GM21526 (cell line): ENCODE data around the gene SLC39A11.
"Not testable (repeated sequence)": the region's sequence is repeated elsewhere in the genome, so short reads cannot be mapped to it uniquely, and the experiment has no call there.

Experiments used
- ATAC-seq: cut with Tn5 transposase; IDR thresholded peaks from one replicate; pipeline ENCODE4 v1.9.1; 2021; ENCODE audit warnings: moderate library complexity; ENCODE audit not compliant: unreplicated experiment, low FRiP score

The SLC39A11 gene

DNA sequence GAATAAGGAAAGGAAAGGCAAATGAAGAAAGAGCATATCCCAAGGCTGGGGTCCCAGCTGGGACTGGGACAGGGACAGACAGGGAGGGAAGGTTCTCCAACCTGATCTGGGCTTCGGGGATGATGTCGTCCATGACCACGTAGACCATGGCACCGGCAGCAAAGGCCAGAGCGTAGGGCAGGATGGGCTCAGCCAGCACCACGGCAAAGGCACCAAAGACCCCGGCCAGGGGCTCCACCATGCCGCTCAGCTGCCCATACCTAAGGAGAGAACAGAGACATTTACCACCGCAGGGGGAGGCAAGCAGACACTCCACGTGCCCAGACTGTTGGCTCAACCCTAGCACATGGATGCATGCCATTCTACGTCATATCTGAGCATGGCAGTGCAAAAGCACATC, 443.8 kb downstream of the SLC39A11 start:
- ATAC-seq = no peak

DNA sequence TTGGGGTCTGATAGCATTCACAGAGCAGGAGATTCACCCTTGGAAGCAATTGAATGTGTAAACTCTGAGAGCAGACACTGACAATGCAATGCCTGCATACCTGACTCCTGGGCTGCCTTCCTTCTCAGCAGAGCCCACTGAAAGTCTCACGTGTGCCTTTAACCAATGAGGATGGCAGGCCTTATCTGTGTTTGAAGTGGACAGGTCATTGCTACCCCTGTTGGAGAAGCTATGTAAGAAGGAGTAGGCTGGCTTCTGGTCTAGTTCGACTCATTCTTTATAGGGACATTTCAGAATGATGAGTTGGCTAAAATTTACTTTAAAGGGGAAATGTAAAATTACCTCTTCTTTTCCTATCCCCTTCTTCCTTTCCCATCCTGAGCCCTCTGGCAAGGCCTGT, 446.3 kb downstream of the SLC39A11 start:
- ATAC-seq = no peak

DNA sequence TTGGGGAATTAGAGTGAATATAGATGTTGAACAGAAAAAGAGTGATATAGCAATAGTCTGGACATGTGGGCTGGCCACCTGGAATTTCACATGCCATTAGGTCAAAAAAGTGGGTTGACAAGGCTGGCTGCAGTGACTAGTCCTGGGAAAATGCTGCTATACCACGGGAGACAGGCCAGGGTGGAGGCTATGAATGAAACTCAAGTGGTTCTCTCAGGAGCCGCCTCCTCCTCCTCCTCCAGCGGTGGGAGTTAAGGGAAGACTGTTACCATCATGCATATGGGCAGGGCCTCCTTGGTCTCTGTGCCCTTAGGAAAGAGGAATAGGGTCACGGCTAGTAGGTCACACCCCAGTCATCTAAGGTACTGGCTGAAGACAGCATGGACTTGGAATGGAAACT, 448.0 kb downstream of the SLC39A11 start:
- no peak for ATAC-seq

DNA sequence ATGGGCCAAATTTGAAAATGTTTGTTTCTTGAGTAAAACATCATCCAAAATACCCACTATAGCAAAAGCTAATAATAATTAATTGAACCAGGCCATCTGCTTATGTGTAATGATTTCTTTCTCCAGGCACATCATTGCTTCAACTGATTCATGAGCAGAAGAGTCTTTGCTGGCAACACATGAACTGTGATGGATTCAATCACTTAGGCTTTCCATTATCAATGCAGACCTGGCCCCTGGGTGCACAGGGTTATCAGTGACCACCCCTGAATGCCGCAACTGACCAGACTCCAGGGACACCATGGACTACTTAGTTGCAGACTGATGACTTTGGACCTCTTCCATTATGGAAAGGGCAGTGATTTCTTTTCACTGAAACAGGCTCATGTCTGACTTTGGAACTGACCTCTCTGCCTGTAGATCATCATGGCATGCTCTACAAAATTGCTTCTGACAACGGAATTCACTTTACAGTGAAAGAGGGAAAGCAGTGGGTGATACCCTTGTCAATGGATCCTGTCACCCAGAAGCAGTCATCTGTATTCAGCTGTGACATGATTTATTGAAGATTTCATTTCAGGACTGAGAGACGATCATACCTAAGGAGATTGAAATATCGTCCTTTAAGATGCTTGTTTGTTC, 448.8 kb downstream of the SLC39A11 start:
- no peak for ATAC-seq

DNA sequence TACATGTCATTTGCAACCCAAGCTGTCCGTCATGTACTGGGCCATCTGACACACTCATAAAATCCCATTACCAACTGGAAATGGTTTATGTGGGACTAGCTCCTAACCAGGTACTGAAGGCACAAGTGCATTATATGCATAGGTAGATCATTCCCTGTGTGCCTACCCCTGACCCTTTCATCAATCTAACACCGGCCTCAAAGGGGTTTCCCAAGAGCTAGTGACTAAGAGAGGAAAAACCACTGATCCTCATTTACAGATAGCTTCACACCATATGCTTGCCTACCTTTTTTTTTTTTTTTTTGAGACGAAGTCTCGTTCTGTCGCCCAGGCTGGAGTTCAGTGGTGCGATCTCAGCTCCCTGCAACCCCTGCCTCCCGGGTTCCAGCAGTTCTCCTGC, 449.8 kb downstream of the SLC39A11 start:
- ATAC-seq = no peak

DNA sequence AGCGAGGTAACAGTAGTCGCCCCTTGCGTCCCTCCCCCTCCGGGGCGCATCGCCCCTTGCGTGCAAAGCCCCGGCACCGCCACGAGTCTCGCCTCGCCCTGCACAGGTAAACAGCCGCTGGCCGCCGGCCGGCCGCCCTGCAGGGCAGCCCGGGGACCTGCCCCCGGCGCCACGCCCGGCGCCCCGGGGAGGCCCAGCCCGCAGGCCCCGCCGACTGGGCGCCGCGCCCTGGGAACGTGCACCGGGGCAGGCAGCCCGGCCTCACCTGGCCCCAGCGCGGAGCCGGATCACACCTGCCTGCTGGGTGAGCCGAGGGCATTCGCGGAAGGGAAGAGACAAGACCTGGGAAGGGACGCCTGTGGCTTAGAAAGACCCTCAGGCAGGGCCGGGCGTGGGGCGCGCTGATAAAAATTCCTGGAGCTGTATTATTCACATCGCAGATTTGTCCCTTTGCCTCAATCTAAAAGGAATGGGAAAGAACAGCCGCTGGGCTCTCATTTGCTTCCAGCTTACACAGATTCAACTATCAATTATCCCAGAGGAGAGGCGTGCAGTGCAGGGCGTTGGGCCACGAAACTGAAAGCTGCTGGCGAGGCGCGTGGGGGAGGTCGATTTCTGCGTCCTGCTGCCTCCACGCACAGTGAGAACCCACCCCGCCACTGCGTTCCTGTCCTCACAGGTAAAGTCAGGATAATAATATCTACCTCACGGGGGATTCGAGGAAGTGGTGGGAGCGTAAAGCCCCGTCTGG, 451.9 kb downstream of the SLC39A11 start:
- no peak for ATAC-seq

DNA sequence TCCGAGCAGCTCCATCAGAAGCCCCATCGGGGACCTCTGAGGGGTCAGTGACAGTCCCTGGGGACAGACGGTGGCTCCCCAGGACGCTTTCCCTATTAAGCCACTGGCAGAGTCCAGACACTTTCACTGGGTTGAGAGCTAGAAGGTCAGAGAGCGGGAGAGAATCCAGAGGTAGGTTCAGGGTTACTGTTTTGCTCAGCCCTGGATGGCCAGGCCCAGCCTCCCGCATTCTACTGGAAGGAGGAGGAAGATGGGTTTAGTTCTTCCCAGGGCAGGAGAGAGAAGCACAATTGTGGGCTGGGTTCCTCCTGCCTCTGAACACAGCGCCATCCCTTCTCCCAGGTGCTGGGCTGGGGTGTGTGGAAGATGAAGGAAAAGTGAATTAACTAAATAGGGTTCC, 452.8 kb downstream of the SLC39A11 start:
- ATAC-seq = no peak

DNA sequence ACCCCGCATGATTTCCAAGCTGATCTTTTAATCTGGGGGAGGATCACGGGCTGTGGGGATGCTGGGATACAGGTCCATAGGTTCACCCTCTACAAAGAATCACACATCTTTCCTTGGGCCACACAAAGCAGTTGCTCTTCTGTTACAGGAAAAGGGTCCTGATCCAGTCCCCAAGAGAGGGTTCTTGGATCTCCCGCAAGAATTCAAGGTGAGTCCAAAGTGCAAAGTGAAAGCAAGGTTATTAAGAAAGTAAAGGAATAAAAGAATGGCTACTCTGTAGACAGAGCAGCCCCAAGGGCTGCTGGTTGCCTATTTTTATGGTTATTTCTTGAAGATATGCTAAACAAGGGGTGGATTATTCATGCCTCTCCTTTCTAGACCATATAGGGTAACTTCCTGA, 453.6 kb downstream of the SLC39A11 start:
- ATAC-seq = not testable (repeated sequence)

DNA sequence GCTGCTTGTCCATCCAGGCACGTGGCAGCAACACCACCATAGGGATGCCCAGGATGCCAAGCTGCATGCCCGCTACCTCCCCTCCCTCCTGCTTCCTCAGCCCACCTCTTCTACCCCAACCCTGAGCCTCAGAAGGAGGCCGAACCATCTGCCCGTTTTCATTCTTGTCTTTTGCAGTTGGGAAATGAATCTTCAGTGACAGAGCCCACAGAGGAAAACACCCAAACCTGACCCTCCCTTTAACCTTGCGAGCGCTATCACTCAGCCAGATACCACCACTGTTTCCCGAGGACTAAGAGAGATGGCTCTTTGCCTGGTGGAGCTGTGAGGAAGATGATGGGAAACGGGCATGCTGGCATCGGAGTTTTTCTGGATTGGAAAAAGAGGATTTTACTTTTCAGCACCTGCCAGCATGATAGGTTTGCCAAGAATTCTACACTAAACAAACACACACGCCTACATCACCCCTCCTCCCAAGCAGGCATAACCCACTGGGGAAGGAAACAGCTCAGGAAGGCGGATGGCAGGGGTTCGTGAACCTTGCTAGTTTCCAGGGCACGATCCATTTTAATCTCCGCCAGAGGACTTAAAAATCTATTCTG, 457.4 kb downstream of the SLC39A11 start:
- ATAC-seq = no peak

DNA sequence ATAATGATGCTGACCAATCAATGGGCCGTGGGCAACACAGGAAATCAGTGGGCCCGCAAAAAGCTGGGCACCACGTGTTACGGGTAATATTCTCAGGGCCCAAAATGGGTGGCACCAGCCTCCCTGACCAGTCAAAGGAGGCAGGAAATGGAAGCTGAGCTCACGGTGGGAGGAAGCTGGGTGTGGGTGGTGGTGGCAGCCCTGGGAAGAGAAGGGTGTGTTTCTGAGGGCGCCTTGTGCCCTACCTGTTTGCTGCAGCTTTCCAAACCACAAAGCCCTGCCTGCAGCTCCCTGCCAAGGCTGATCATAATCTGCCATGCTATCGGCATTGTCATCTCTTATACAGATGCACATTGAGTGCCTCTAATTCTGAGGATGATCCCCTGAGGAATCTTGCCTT, 457.9 kb downstream of the SLC39A11 start:
- ATAC-seq = no peak

DNA sequence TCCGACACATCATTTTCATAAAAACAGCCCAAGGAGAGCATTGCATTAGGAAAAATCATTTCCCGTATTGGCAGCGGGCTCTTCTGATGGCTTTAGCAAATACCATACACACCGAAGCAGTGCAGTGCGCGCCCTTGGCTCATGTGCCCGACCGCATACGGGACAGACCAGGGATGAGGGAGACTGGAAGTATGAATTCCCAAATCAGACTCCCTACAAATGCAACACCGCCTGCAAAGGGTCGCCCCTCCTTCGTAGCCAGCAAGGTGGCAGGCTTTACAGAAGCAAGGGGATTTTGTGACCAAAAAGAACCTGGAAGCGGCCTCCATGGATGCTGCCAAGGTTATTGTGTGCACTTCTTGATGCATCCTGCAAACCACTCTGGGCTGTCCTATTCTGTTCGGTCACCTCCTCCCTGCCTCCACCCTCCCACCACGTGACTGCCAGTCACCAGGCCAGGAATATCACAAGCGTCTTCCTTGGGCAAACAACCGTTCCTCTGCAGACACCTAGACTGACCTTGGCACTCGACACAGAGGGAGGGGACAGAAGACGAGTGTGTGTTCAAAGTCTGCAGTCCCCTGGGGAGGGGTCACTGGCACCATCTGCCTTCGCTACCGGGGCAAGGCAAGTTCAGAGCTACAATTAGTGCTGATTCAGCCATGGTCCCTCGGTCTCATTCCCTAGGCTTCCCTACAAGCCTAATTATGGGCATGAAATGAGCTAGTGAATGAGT, 460.4 kb downstream of the SLC39A11 start:
- no peak for ATAC-seq

DNA sequence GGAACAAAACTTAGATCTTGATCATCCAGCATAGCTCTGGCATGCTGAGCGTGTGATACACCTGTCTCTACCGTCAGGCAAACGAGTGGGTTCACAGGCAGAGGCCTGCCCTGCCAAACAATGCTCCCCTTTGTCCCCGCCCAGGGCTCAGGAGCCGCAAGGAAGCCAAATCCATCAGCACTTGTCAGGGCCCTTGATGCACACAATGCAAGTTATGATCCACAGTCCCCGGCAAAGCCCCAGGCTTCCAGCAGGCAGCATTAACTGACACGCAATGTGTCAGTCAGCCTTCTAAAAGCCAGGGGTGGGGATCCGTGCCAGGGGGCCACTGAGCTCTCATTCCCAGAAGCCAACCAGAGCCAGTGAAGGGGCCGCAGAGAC, 460.9 kb downstream of the SLC39A11 start:
- no peak for ATAC-seq

DNA sequence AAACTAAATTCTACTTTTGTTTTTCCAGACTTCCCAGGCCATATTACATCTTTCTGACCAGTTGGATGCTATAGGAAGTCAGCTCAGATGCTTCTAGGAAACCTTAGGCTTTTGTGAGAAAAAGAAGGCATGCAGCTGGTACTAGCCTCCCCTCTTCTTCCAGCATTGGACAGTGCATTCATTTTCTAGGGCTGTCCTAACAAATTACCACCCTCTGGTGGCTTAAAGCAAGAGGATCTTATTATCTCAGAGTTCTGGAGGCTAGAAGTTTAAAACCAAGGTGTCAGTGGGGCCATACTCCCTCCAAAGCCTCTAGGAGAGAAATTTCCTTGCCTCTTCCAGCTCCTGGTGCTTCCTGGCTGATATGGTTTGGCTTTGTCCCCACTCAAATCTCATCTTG, 467.8 kb downstream of the SLC39A11 start:
- ATAC-seq = no peak

DNA sequence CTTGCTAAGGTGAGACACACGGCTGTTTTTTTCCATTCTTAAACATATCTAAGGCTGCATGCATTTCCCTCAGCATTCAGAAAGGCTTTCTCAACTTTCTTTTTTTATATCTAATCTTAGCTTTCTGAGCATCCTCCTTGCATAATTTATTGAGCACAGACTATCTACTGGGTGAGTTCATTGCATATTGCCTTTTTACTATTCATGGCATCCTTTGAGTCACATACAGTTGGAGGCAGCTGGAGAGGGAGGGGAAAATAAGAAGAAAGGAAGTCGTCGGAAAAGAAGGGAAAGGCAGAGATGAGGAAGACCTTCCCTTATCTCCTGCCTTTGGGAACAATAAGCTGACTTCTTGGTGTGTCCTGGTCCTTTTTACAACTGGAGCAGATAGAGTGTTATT, 468.3 kb downstream of the SLC39A11 start:
- ATAC-seq = no peak

DNA sequence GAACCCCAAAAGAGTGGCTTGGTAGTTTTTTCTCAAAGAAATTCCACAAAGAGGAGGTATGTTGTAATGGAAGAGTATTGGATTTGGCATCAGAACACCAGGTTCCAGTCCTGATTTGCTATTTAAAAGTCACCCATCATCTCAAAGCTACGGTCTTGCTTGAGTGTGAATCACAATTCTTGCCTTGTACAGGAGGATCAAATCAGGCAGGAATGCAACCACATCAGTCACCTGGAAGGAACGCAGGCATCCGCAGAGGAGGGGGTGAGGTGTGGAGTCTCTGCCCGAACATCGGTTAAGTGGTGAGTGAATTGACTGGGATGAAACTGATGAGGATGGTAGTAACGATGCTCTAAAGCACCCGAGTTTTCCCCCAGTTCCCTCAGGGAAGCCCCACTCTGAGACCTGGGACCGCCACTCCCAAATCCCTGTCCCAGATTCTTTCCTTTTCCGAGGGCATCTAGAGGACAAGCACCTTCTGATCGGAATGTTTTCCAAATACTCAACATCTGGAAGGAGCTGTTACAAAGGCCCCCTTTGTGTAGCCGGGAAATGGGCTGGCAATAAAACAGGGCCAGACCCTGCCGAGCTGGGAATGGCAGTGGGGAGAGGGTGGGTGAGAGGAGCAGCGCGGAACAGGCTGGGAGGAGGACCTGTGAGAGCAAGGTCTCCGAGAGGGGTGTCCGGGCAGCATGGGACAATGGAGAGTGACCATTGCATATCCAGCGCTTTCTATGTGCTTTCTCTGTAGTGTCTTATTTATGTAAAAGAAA, 469.6 kb downstream of the SLC39A11 start:
- ATAC-seq = no peak

DNA sequence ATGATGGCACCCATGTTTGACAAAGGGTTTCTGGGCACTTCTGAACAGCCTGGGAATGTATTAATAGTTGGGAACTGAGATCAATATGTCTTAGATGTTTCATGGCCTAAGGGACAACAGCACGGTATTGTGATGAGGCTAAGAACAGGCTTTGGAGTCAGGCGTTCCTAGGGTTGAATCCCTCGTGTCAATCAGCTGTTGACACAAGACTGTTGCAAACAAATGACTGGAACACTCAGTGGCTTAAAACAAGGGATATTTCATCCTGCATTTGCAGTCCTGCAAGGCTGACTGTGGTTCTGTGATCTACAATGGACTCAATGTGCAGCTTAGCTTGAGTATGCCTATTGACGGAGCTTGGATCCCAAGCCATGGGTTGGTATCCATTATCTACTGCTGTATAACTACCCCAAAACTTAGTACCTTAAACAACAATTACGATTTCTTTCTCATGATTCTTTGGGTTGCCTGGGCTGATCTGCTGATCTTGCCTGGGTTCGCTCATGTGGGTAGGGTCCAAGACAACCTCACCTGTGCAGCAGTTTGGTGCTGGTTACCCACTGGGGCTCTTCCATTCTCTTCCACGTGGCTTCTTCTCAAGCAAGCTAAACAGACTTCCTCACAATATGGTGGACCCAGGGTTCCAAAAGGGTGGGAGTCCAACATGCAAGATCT, 472.4 kb downstream of the SLC39A11 start:
- no peak for ATAC-seq

DNA sequence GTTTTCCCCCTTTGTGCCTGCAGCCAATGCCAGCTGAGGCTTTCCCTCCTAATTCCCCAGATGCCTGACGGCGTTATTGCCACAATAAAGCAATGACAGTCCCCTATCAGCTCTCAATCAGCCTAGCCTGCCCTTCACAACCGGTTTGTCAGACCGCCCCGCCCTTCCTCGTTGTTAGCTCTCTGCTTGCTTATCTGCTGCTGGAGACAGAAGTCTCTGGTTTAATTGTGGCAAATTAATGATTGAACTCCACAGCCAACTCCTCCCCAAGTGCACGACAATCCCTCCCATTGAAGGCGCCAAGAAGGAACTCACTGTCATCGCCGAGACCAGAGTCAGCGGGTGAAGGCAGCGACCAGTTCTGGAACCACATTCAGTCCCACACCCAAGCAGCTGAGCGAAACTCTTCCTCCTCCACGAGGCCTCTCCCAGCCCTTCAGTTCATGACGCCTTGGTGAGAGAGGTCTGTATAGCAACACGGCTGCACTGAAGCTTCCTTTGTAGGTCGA, 474.4 kb downstream of the SLC39A11 start:
- no peak for ATAC-seq

DNA sequence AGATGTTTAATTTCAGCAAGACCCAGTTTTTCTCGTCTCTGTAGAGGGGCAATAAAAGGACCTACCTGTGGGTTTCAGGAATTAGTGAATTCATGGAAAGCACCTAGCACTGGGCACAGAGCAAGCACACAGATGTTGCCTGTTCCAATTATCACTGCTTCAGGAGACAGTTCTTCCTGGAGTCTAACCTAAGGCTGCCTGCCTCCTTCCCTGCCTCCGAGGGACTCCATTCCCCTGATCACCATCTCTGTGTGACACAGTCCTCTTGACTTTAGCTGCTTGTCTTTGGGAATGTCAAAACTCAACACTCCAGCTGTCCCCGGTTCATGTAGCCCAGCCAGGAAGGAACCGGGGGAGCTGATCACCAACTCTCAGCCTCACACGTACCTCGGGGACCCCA, 474.9 kb downstream of the SLC39A11 start:
- no peak for ATAC-seq

DNA sequence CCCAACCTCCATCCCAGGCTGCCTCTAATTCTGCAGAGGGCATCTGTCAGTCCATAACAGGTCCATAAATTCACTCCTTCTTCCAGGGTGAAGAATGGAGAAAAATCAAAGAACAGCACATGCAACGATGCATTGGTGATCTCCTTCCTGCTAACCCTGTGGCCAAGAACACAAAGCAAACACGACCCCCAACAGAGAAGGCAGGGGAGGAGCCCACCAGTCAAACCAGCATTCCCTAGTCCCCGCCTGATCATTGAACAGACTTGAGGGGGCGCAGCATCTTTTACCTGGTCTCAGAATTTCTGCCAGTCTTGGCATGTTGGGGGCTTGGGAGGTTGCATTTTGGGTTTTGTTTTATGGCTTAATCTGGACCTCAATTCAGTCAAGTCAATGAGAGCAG, 476.0 kb downstream of the SLC39A11 start:
- no peak for ATAC-seq

DNA sequence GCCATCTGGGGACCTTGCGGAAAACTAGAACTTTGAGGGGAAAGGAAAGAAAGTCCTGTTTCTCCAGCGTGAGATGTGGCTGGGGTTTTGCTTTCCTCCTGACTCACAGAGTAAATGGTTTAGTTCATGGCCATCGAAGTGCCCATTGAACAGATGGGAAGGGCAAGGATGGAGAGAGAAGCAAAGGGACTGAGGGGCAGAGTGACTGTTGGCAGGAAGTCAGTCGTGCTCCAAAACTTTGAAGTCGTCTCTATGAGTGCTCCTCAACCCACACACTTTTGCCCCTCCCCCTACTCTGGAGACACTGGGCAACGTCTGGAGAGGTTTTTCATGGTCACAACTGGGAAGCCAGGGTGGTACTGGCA, 476.9 kb downstream of the SLC39A11 start:
- no peak for ATAC-seq
